ENCODE results near the gene NAPB. TPM values are rescaled to one million over a fixed set of nuclear protein-coding genes. Genes with fewer than 3 reads are reported as not detected.

The NAPB gene
- total and polyA plus RNA-seq, 2 of the 8 experiments (the other 6 are each of a cell fraction or from before 2014, with no cell fraction given) = 6.2 to 12.3 TPM

- TF ChIP-seq BACH1 (IDR thresholded peaks at IDR 0.05; ENCODE audit: low read length) (peak; percentile 39), EGR1 (IDR thresholded peaks at IDR 0.05; ENCODE audit: borderline replicate concordance, low read depth, low read length) (no peak), SUZ12 (IDR thresholded peaks at IDR 0.05; ENCODE audit: low read length) (no peak), ATF2 (IDR thresholded peaks at IDR 0.05; ENCODE audit: low read length) (peak; percentile 86; the same call in 1 of the 2 replicates), RBBP5 (IDR thresholded peaks at IDR 0.05; ENCODE audit: borderline replicate concordance, low read depth, low read length) (peak; percentile 73), BCL11A (IDR thresholded peaks at IDR 0.05; ENCODE audit: low read depth in 2 of 2, low read length in 2 of 2) (no peak), KDM5A (IDR thresholded peaks at IDR 0.05; ENCODE audit: low read length) (no peak), E2F6 (IDR thresholded peaks at IDR 0.05) (no peak; the same call in 1 of the 2 replicates), PHF8 (conservative IDR thresholded peaks at IDR 0.05; ENCODE audit: low read depth, low read length) (peak; percentile 75), SIRT6 (IDR thresholded peaks at IDR 0.05; ENCODE audit: low read length) (no peak), CBX5 (IDR thresholded peaks at IDR 0.05; ENCODE audit: low read depth, low read length) (no peak), ZNF274 (IDR thresholded peaks at IDR 0.05; ENCODE audit: borderline replicate concordance, extremely low read depth, low read length) (no peak), CTBP2 (IDR thresholded peaks at IDR 0.05; ENCODE audit: borderline replicate concordance, insufficient read depth, insufficient read length, low read length) (no peak), SIN3A (conservative IDR thresholded peaks at IDR 0.05 in 1 of 2, IDR thresholded peaks at IDR 0.05 in 1 of 2; ENCODE audit: low read depth in 1 of 2, low read length in 2 of 2) (peak in 1 of 2 experiments; percentile 57; a peak in 1 of 4 replicates), GABPA (IDR thresholded peaks at IDR 0.05; ENCODE audit: borderline replicate concordance, insufficient read depth, low read length) (no peak), CEBPB (IDR thresholded peaks at IDR 0.05; ENCODE audit: low read depth, low read length) (peak; percentile 100), TAF1 (IDR thresholded peaks at IDR 0.05; ENCODE audit: low read depth, low read length) (peak; percentile 85), EZH2 (IDR thresholded peaks at IDR 0.05; ENCODE audit: low read depth, low read length, severe bottlenecking) (no peak), CREB1 (IDR thresholded peaks at IDR 0.05) (peak; percentile 99), CBX8 (IDR thresholded peaks at IDR 0.05; ENCODE audit: borderline replicate concordance, low read depth, low read length) (no peak), RFX5 (IDR thresholded peaks at IDR 0.05; ENCODE audit: borderline replicate concordance, low read depth, low read length) (no peak)
Observed at GRCh38 chr20:23361476-23362391, 59.6 kb downstream of the NAPB start, which contains the start of gene GZF1 (continued).
